ENCODE data around the gene PTPRM. TPM values are rescaled to one million over a fixed set of nuclear protein-coding genes. Genes with fewer than 3 reads are reported as not detected.

PTPRM gene
- total and polyA plus RNA-seq, 7 donors, result 3.9 to 151 (median 62.8) TPM

DNA sequence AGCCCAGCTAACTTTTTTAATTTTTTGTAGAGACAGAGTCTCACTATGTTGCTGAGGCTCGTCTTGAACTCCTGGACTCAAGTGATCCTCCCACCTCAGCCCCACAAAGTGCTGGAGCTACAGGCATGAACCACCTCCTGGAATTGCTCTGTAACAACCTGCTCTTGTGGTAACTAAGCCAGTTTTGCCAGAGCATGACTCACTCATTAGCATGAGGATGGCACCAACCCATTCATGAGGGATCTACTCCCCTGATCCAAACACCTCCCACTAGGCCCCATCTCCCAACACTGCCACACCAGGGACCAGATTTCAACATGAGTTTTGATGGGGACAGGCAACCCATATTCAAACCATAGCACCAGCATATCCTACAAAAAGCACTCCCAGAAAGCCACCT lies 693.2 kb downstream of the PTPRM start:
- DNase-seq, result no peak
- Histone ChIP-seq H3K4me3 (no peak overlapping the region), H3K27ac (no peak overlapping the region), H3K4me1 (no peaks in the 10 kb centered on the region), H3K36me3 (peaks cover 0 to 4% (median 0%) of the 10 kb centered on the region in 4 donors), H3K27me3 (no peaks in the 10 kb centered on the region), H3K9me3 (no peaks in the 10 kb centered on the region)
- TF ChIP-seq, protein P1, sequence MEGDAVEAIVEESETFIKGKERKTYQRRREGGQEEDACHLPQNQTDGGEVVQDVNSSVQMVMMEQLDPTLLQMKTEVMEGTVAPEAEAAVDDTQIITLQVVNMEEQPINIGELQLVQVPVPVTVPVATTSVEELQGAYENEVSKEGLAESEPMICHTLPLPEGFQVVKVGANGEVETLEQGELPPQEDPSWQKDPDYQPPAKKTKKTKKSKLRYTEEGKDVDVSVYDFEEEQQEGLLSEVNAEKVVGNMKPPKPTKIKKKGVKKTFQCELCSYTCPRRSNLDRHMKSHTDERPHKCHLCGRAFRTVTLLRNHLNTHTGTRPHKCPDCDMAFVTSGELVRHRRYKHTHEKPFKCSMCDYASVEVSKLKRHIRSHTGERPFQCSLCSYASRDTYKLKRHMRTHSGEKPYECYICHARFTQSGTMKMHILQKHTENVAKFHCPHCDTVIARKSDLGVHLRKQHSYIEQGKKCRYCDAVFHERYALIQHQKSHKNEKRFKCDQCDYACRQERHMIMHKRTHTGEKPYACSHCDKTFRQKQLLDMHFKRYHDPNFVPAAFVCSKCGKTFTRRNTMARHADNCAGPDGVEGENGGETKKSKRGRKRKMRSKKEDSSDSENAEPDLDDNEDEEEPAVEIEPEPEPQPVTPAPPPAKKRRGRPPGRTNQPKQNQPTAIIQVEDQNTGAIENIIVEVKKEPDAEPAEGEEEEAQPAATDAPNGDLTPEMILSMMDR (IDR thresholded peaks at IDR 0.05), result no peak
- no peak for TF ChIP-seq EP300 (IDR thresholded peaks at IDR 0.05)
- no peak for TF ChIP-seq POLR2AphosphoS5 (IDR thresholded peaks at IDR 0.05)
- no peak for TF ChIP-seq POLR2A (IDR thresholded peaks at IDR 0.05)
- WGBS, 2 donors, result 86 to 90% methylated on average over 1 of the region's 1 CpG
- intact Hi-C loops (cut with DNase I), result no loop called here

DNA sequence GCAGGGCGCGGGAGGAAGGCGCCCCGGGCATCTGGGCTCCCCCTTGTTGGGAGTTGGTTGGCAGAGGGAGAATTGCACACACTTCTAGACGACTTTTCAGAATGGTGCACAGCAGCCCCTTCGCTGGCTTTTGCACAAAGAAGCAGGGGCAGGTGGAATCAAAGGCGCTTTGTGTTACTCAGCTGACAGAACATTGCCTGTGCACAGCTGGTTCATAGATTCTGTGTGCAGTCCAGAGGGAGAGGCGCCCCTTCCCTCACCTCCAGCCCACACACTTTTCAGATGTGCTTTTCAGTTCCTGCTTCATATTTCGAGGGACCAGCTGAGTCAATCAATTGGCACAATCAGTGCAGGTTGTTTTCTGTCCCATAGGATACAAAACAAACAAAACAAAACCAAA lies 693.7 kb downstream of the PTPRM start:
- no peak overlapping the region for H3K27ac ChIP-seq
- H3K9me3 ChIP-seq, result no peaks in the 10 kb centered on the region
- no peak overlapping the region for H3K4me3 ChIP-seq
- TF ChIP-seq, protein P1 (IDR thresholded peaks at IDR 0.05), result no peak
- TF ChIP-seq POLR2A (IDR thresholded peaks at IDR 0.05) (no peak), EP300 (IDR thresholded peaks at IDR 0.05) (no peak), POLR2AphosphoS5 (IDR thresholded peaks at IDR 0.05) (no peak)
- intact Hi-C loops (cut with DNase I), result no loop called here
- H3K4me1 ChIP-seq, result no peaks in the 10 kb centered on the region
- H3K27me3 ChIP-seq, result no peaks in the 10 kb centered on the region
- H3K36me3 ChIP-seq, result peaks cover 0 to 4% (median 0%) of the 10 kb centered on the region in 4 donors
- DNase-seq, result no peak
- 76 to 84% methylated on average over 9 of the region's 9 CpGs for WGBS, 2 donors

DNA sequence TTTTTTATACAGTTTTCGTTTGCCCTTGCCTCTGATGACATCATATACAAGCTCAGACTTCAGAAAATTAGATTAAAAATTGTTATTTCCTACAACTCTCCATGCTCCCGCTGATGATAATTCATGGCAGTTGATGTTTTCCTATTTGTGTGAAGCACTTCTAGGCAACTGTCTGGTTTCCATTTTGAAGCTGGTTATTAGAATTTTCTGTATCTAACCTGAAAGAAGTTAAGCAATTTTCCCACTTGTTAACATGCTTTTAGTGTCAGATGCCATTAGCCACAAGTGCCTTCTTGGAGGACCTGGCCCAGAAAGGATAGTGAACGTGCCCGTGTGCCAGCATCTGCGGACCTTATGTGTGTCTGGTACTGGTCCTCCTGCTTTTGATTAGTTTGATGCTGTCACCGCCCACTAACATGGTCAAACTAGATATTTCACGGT lies 694.6 kb downstream of the PTPRM start:
- H3K27ac ChIP-seq, result no peak overlapping the region
- H3K9me3 ChIP-seq, result no peaks in the 10 kb centered on the region
- TF ChIP-seq EP300 (IDR thresholded peaks at IDR 0.05) (no peak), POLR2AphosphoS5 (IDR thresholded peaks at IDR 0.05) (no peak), POLR2A (IDR thresholded peaks at IDR 0.05) (no peak)
- TF ChIP-seq, protein P1 (IDR thresholded peaks at IDR 0.05), result no peak
- intact Hi-C loops (cut with DNase I), result no loop called here
- no peaks in the 10 kb centered on the region for H3K27me3 ChIP-seq
- H3K4me3 ChIP-seq, result no peak overlapping the region
- 91% methylated on average over 7 of the region's 7 CpGs for WGBS, 2 donors
- H3K36me3 ChIP-seq, result peaks cover 0 to 4% (median 0%) of the 10 kb centered on the region in 4 donors
- H3K4me1 ChIP-seq, result no peaks in the 10 kb centered on the region
- DNase-seq, result no peak

DNA sequence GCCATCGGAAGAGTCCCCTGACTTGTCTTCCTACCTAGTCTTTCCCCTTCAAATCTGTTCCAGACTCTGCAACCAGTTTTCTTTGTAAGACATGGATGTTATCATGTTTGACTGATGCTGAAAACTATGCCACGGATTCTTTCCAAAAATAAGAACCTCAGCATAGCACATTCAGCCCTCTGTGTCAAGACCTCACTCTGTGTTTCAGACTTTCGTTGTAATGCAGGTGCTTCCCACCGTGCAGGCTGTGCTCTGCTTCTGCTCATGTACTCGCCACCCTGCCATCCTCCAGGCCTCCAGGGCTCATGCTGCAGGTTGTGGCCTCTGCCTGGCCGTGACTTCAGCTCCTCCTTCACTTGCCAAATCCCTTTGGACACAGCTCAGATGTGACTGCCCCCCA lies 695.1 kb downstream of the PTPRM start:
- no peaks in the 10 kb centered on the region for H3K4me1 ChIP-seq
- no peak for TF ChIP-seq EP300 (IDR thresholded peaks at IDR 0.05)
- TF ChIP-seq, protein P1 (IDR thresholded peaks at IDR 0.05), result no peak
- no peak for TF ChIP-seq POLR2A (IDR thresholded peaks at IDR 0.05)
- no peak for TF ChIP-seq POLR2AphosphoS5 (IDR thresholded peaks at IDR 0.05)
- no peak overlapping the region for H3K4me3 ChIP-seq
- peaks cover 0 to 4% (median 0%) of the 10 kb centered on the region in 4 donors for H3K36me3 ChIP-seq
- intact Hi-C loops (cut with DNase I), result no loop called here
- no peaks in the 10 kb centered on the region for H3K27me3 ChIP-seq
- DNase-seq, result no peak
- WGBS, 2 donors, result 73 to 76% methylated on average over 6 of the region's 6 CpGs
- no peak overlapping the region for H3K27ac ChIP-seq
- no peaks in the 10 kb centered on the region for H3K9me3 ChIP-seq

DNA sequence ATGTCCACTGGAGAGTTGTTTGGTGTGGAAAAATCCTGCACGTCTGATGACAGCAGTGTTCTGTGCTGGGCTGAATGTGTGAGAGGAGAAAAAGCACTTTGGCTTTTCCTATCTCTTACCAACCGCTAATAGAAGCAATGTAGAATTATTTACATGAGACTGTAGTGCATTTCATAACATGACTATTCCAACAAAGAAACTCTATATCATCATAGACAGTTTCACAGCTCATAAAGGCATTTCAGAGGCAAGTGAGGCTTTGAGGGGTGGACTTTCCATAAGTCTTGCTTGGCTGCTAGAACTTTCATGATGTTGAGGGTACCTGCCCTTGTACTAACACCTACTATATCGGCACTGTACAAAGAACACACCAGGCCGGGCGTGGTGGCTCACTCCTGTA lies 697.0 kb downstream of the PTPRM start:
- H3K9me3 ChIP-seq, result no peaks in the 10 kb centered on the region
- H3K4me3 ChIP-seq, result no peak overlapping the region
- TF ChIP-seq, protein P1 (IDR thresholded peaks at IDR 0.05), result no peak
- no peak for DNase-seq
- H3K36me3 ChIP-seq, result peaks cover 0 to 2% (median 0%) of the 10 kb centered on the region in 4 donors
- intact Hi-C loops (cut with DNase I), result no loop called here
- H3K27me3 ChIP-seq, result no peaks in the 10 kb centered on the region
- WGBS, 2 donors, result 89% methylated on average over 5 of the region's 5 CpGs
- no peaks in the 10 kb centered on the region for H3K4me1 ChIP-seq
- no peak overlapping the region for H3K27ac ChIP-seq

All from sigmoid colon (tissue), 7 donors.